Effector memory CD4-positive, alpha-beta T cell (primary cell): Measurements from ENCODE around the gene TXNIP.

ENCODE experiments used
- DNase-seq, 3 donors: peaks; one replicate each; pipeline ENCODE4 v3.0.0-alpha.2; 2020
- H3K27ac ChIP-seq: 2 replicates; pipeline ENCODE4 v1.7.0; 2013; ENCODE audit warnings: mild to moderate bottlenecking, low read length, moderate library complexity; ENCODE audit not compliant: insufficient read depth, poor library complexity, severe bottlenecking
- H3K27me3 ChIP-seq: replicated peaks from 2 replicates; pipeline ENCODE4 v1.7.0; 2013; ENCODE audit warnings: mild to moderate bottlenecking, low read length; ENCODE audit not compliant: insufficient read depth, control insufficient read depth, poor library complexity, severe bottlenecking
- H3K36me3 ChIP-seq: 2 replicates; pipeline ENCODE4 v1.7.0; 2013; ENCODE audit warnings: mild to moderate bottlenecking, low read length, moderate library complexity; ENCODE audit not compliant: control insufficient read depth, insufficient read depth
- H3K4me1 ChIP-seq: 2 replicates; pipeline ENCODE4 v1.7.0; 2013; ENCODE audit warnings: low read length, mild to moderate bottlenecking; ENCODE audit not compliant: control insufficient read depth, insufficient read depth, poor library complexity, severe bottlenecking
- H3K4me3 ChIP-seq: 2 replicates; pipeline ENCODE4 v1.7.0; 2013; ENCODE audit warnings: low read length, low read depth, mild to moderate bottlenecking; ENCODE audit not compliant: insufficient read depth, poor library complexity, severe bottlenecking
- H3K9me3 ChIP-seq: 2 replicates; pipeline ENCODE4 v1.7.0; 2013; ENCODE audit warnings: mild to moderate bottlenecking, low read length, moderate library complexity; ENCODE audit not compliant: control insufficient read depth

The TXNIP gene

GRCh38 chr1:145994391-145995120 lies 1.8 kb downstream of the TXNIP start:
- Histone ChIP-seq H3K27me3 (no peaks in the 10 kb centered on the region), H3K36me3 (peaks cover 35% of the 10 kb centered on the region), H3K27ac (peak overlapping the region; percentile 96), H3K4me3 (peak overlapping the region; percentile 95), H3K9me3 (no peaks in the 10 kb centered on the region), H3K4me1 (peaks cover 24% of the 10 kb centered on the region)
- peak in 1 of 3 donors; percentile 14 for DNase-seq

- Histone ChIP-seq H3K27ac (peak overlapping the region; percentile 96), H3K4me1 (peaks cover 17% of the 10 kb centered on the region), H3K4me3 (peak overlapping the region; percentile 95), H3K27me3 (no peaks in the 10 kb centered on the region), H3K36me3 (peaks cover 35% of the 10 kb centered on the region), H3K9me3 (no peaks in the 10 kb centered on the region)
- DNase-seq = no peak
Observed at GRCh38 chr1:145993618-145994390, 2.6 kb downstream of the TXNIP start.

- H3K4me1 ChIP-seq = peaks cover 10% of the 10 kb centered on the region
- peak overlapping the region; percentile 96 for H3K27ac ChIP-seq
- no peaks in the 10 kb centered on the region for H3K27me3 ChIP-seq
- no peak for DNase-seq
- no peaks in the 10 kb centered on the region for H3K9me3 ChIP-seq
- peaks cover 35% of the 10 kb centered on the region for H3K36me3 ChIP-seq
- H3K4me3 ChIP-seq = peak overlapping the region; percentile 95
Observed at GRCh38 chr1:145992958-145993617, 3.3 kb downstream of the TXNIP start.

GRCh38 chr1:145992502-145992936 lies 3.9 kb downstream of the TXNIP start:
- peak overlapping the region; percentile 95 for H3K4me3 ChIP-seq

GRCh38 chr1:145991735-145992412 lies 4.5 kb downstream of the TXNIP start:
- Histone ChIP-seq H3K9me3 (no peaks in the 10 kb centered on the region), H3K27ac (no peak overlapping the region), H3K4me3 (no peak overlapping the region), H3K4me1 (peaks cover 10% of the 10 kb centered on the region), H3K36me3 (peaks cover 35% of the 10 kb centered on the region), H3K27me3 (no peaks in the 10 kb centered on the region)
- no peak for DNase-seq

More at GRCh38 chr1:145992502-145992936, 3.9 kb downstream of the TXNIP start:
- H3K27me3 ChIP-seq = no peaks in the 10 kb centered on the region
- no peaks in the 10 kb centered on the region for H3K9me3 ChIP-seq
- H3K4me1 ChIP-seq = peaks cover 10% of the 10 kb centered on the region
- H3K27ac ChIP-seq = peak overlapping the region; percentile 15
- peaks cover 35% of the 10 kb centered on the region for H3K36me3 ChIP-seq
- no peak for DNase-seq

- no peaks in the 10 kb centered on the region for H3K9me3 ChIP-seq
- DNase-seq = no peak
- no peak overlapping the region for H3K27ac ChIP-seq
- H3K4me1 ChIP-seq = peaks cover 19% of the 10 kb centered on the region
- no peak overlapping the region for H3K4me3 ChIP-seq
- peaks cover 27% of the 10 kb centered on the region for H3K36me3 ChIP-seq
- H3K27me3 ChIP-seq = no peaks in the 10 kb centered on the region
Observed at GRCh38 chr1:145990249-145990855, 6.0 kb downstream of the TXNIP start.

- DNase-seq = no peak
- no peak overlapping the region for H3K27ac ChIP-seq
Observed at GRCh38 chr1:145988773-145989172, 7.6 kb downstream of the TXNIP start.

GRCh38 chr1:145987926-145988325 lies 8.5 kb downstream of the TXNIP start:
- Histone ChIP-seq H3K4me1 (peaks cover 34% of the 10 kb centered on the region), H3K27me3 (no peaks in the 10 kb centered on the region), H3K36me3 (peaks cover 2% of the 10 kb centered on the region), H3K4me3 (no peak overlapping the region), H3K9me3 (no peaks in the 10 kb centered on the region), H3K27ac (no peak overlapping the region)
- DNase-seq = no peak

More at GRCh38 chr1:145988773-145989172, 7.6 kb downstream of the TXNIP start:
- Histone ChIP-seq H3K9me3 (no peaks in the 10 kb centered on the region), H3K4me3 (no peak overlapping the region), H3K36me3 (peaks cover 11% of the 10 kb centered on the region), H3K4me1 (peaks cover 35% of the 10 kb centered on the region), H3K27me3 (no peaks in the 10 kb centered on the region)

GRCh38 chr1:145986551-145986950 lies 9.8 kb downstream of the TXNIP start:
- DNase-seq = no peak
- H3K36me3 ChIP-seq = no peaks in the 10 kb centered on the region
- H3K4me1 ChIP-seq = peaks cover 47% of the 10 kb centered on the region
- no peak overlapping the region for H3K27ac ChIP-seq
- no peaks in the 10 kb centered on the region for H3K9me3 ChIP-seq
- H3K4me3 ChIP-seq = no peak overlapping the region
- no peaks in the 10 kb centered on the region for H3K27me3 ChIP-seq
